Measurements from ENCODE around the gene PDE8A.
A peak's percentile ranks its signal among the peaks of the same experiment; 100 is the strongest.

The PDE8A gene

GRCh38 chr15:85034276-85034675 is 52.6 kb downstream of the PDE8A start:
- no peak for ATAC-seq
- no peak for DNase-seq

- DNase-seq: no peak
- ATAC-seq: no peak
Observed at GRCh38 chr15:85035980-85036379, 54.3 kb downstream of the PDE8A start.

- ATAC-seq (no peak), DNase-seq (no peak)
Observed at GRCh38 chr15:85036716-85037115, 55.1 kb downstream of the PDE8A start.

DNA sequence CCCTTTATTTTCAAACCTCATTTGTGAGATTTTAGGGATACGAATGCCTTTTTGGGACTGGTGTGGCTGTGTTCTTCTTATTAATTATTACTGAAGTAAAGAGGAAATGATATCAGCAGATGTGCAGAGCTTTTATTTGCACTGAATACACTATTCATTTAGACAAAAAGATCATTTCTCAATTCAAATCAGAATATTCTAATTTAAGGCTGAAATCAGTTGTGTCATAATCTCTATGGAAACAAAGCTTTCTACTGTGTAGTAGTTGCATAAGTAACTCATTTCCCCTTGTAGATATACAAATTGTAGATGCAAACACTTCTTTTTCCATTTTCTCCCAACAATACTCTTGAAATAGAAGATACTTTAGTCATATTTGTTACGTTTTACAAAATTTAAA is 56.0 kb downstream of the PDE8A start:
- no peak for DNase-seq
- ATAC-seq: no peak

DNA sequence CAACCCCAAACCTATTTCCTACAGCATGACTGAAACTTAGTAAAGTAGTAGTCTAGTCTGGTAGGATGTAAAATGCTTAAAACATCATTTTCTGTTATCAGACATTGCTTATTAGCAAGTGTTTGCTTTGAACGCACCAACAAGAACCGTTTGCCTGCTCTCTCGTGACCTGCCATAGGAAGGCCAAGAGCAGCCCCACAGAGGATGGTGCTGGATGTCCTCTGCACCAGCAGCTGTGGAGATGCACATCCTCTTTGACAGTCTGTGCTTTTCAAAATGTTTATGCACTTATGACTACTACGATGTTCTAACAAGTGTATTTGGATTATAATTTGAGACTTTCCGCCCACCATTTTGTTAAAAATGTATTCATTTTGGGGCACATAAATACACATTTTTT is 59.6 kb downstream of the PDE8A start:
- DNase-seq (no peak), ATAC-seq (no peak)

- DNase-seq: peak; percentile 52
- ATAC-seq: peak; percentile 58
Observed at GRCh38 chr15:85044251-85044853, 62.7 kb downstream of the PDE8A start.

DNA sequence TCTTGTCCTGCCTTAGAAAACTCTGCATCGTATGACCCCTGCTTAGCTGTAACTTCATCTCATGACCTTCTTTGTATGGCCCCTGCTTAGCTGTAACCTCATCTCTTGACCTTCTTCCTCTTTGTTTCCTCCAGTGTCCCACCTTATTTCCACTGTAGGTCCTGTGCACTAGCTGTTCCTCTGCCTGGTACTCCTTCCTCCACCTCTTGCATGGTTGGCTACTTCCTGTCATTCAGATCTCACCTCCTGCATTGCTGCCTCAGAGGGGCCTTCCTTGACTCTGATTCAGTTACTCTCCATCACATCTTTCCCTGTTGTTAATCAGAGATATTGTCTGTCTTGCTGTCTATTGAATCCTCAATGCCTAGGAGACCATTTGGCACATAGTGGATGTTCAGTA is 63.2 kb downstream of the PDE8A start:
- ATAC-seq: no peak
- no peak for DNase-seq

GRCh38 chr15:85045615-85046014 is 64.0 kb downstream of the PDE8A start:
- DNase-seq (no peak), ATAC-seq (no peak)

DNA sequence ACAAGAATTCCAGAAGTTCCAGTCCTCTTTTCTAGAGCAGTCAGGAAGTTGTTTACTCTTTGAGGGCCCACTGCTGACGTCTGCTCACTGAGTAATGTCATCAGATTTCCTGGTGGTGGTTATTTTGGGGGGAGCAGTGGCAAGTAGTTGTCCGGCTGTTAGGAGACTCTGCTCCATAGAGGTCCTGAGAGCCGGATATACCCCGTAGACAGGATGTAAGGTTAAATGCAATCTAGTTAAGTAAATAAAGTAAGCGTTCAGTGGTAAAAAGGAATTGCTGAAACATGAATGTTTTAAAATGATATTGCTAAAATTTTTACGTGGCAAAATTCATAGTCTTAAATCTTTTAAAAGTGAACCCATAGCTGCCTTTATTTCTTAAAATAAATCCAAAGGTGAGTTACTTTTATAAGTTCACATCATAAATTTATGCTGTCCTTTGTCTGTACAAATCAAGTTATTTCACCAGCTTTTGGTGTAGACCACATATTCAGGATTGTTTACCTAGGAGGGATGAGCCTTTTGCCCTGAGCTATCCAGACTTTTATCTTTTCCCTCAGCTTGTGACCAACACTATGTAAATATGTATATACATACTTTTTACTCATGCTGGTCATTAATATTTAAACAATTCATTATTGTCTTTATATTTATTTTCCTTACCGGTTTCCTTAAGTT is 65.8 kb downstream of the PDE8A start:
- ATAC-seq (peak; percentile 65), DNase-seq (peak; percentile 12)

- DNase-seq (no peak), ATAC-seq (no peak)
Observed at GRCh38 chr15:85048430-85048829, 66.8 kb downstream of the PDE8A start.

GRCh38 chr15:85049805-85050204 is 68.1 kb downstream of the PDE8A start:
- ATAC-seq (peak; percentile 77), DNase-seq (no peak)

GRCh38 chr15:85059734-85060133 is 78.1 kb downstream of the PDE8A start:
- ATAC-seq (no peak), DNase-seq (no peak)

- ATAC-seq (no peak), DNase-seq (no peak)
Observed at GRCh38 chr15:85062560-85062959, 80.9 kb downstream of the PDE8A start.

- ATAC-seq (no peak), DNase-seq (no peak)
Observed at GRCh38 chr15:85063088-85063487, 81.4 kb downstream of the PDE8A start.

DNA sequence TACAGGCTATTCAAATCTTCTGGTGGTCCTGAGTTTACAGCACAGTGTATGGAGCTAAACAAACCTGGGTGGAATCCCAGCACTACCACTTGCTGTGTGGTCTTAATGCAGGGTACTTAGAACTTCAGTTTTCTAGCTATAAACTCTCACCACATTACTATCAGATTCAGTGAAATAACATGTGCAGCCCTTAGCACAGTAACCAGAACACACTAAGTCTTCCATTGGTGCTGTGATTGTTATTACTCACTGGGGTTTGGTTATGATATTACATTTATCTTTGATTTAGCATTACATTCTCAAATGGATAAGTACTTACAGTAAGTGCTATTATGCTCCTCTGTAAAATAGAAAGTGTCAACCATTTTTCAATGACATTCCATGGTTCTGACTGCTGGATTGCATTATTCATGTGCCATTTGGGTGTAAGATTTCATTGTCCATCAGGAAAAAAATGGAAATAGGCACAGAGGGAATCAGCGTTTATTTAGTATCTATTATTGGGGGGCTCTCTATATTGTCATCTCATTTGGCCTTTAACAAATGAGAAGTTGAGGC is 81.9 kb downstream of the PDE8A start:
- no peak for ATAC-seq
- no peak for DNase-seq

DNA sequence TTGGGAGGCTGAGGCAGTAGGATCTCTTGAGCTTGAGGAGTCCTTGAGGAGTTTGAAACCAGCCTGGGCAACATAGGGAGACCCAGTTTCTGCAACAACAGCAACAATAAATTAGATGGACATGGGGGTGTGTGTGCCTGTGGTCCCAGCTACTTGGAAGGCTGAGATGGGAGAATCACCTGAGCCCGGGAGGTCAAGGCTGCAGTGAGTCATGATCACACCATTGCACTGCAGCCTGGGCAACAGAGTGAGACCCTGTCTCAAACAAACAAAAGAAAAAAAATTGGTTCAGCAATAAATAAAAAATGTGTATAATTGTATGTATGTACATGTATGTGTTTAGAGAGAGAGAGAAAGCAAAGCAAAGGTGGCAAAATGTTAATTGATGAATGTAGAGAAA is 83.1 kb downstream of the PDE8A start:
- DNase-seq (no peak), ATAC-seq (no peak)

DNA sequence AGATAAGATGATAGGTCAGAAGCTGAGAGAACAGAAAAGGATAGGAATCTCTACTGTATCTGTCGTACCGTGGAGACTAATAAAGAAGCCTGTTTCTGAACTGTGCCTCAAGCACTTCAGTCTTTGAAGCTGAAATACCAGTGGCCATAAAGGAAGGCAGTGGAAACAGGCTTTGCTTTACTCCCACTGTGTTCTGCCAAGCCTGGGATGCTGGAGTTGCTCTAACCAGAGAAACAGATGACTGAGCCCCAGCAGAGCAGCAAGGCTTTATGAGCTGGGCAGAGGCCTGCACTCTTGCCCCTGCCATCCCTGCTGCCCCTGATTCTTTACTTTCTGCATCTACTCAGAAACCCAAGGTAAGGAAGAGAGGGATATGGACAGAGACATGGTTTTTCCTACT is 89.4 kb downstream of the PDE8A start:
- no peak for ATAC-seq
- DNase-seq: no peak

DNA sequence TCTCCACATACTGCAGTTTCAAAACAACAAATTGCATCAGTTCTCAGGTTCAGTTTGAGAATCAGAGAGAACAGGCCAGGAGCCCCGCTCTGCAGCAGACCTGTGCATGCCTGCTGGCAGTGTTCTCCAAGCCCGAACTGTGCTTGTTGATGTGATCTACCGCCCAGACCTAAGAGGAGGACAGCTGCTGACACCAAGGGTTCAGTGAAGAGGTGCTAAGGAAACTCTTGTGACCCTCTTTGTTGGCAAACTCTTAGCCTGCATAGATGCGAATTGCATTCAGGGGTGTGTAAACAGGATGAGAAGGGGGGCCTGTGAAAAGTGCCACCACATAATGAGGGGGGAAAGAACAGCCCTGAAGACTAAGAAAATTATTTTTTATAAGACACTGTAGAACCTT is 89.8 kb downstream of the PDE8A start:
- DNase-seq (no peak), ATAC-seq (no peak)

- DNase-seq (no peak), ATAC-seq (no peak)
Observed at GRCh38 chr15:85072917-85073316, 91.3 kb downstream of the PDE8A start.

DNA sequence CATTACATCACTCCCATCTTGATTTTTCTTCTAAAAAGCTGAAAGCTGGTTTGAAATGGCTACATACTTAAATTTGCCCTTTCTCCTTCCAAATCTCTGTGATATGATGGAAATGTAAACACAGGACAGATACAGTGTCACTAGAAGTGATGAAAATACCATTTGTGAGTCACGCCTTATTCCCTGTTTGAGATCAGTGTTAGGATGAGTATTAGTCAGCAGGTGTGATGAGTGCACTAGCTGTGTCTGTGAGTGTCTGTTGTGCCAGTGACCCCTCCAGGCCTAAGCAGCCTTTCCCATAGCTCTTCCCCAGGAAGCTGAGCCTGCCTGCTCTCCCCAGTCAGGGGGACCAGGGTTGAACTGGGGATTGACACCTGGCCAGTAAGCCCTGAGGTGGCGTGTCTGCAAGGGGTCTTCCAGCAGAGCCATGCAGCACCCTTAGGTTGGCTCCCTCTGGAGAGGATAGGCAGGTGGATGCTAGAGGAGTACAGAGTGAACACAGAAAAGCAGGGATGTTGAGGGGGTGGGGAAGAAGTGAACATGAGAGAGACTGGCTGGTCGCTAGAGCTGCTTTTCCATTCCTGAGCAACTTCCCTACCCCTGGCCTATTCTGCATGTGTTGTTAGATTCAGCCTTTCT is 92.0 kb downstream of the PDE8A start:
- peak; percentile 12 for DNase-seq
- peak; percentile 100 for ATAC-seq

DNA sequence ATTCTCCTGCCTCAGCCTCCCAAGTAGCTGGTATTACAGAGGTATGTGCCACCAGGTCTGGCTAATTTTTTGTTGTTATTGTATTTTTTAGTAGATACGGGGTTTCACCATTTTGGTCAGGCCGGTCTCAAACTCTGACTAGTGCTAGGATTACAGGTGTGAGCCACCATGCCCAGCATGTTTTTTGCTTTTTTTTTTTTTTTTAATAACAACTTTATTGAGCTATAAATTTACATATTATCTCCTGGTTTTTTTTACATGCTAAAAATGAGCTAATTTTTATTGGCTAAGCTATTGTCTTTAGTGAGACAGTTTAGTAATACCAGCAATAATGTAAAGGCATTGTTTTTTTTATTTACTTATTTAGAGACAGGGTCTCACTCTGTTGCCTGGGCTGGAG is 105.2 kb downstream of the PDE8A start:
- DNase-seq (no peak), ATAC-seq (no peak)

DNA sequence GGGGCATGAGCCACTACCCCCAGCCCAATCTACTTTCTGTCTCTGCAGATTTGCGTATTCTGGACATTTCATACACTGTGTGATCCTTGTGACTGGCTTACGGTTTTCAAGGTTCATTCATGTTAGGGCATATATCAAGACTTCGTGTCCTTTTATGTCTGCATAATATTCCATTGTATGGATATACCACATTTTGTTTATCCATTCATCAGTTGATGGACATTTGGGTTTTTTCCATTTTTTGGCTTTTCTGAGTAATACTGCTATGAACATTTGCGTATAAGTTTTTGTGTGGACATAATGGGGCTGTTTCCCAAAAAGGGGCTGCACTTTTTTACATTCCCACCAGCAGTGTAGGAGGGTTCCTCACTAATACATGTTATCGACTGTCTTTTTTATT is 106.6 kb downstream of the PDE8A start:
- no peak for DNase-seq
- no peak for ATAC-seq

DNA sequence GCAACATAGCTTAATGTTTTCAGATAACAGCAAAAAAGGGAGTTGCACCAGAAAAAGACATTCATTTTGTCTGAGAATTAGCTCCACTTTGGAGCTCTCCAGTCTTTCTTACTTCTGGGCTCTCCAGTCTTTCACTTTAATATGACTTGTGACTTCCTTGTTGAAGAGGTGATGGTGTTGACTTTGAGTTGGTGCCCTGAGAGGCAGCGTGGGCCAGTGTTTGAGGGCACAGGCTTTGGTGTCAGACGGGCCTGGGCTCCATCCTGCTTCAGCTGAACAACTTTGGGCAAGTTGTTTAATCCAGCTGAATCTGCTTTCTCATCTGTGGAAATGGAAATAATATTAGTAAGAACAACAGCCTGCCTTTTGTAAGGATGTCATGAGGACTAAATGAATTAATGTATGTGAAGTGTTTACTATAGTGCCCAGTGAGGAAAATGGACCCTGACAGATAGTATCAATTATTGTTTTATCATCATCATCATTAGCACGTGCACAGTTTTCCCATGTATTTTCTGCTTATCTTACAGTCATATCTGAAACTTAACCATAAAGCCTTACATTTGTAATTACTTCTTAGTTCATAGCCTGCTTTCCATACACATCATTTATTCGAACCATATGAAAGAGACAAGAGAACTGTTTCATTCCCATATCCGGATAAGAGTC is 108.4 kb downstream of the PDE8A start:
- DNase-seq (no peak), ATAC-seq (no peak)
